Lung (tissue), 12 donors: ENCODE data around the gene HDAC4. TPM values are rescaled to one million over a fixed set of nuclear protein-coding genes. Genes with fewer than 3 reads are reported as not detected.
"Not testable (repeated sequence)": the region's sequence is repeated elsewhere in the genome, so short reads cannot be mapped to it uniquely, and the experiment has no call there.

Experiments used
- ATAC-seq: fragments of 200-7000 bp; cut with Tn5 transposase; one replicate; pipeline ENCODE4 v1.9.1; 2020; ENCODE audit warnings: moderate number of reproducible peaks; ENCODE audit not compliant: insufficient read depth, low FRiP score
- DNase-seq, 3 donors: peaks; one replicate each; pipeline ENCODE4 v3.0.0-alpha.2; 2013 to 2017
- H3K27ac ChIP-seq, 2 donors: one replicate each; pipeline ENCODE4 v1.5.1; 2013; ENCODE audit warnings: mild to moderate bottlenecking in 2 of 2, moderate library complexity in 2 of 2, control low read depth in 1 of 2, inconsistent platforms in 1 of 2, low read depth in 1 of 2, low read length in 1 of 2
- H3K27me3 ChIP-seq, 3 donors: one replicate each; pipeline ENCODE4 v1.5.1; 2013; ENCODE audit warnings: low read length in 2 of 3; ENCODE audit not compliant: control insufficient read depth in 3 of 3, insufficient read depth in 3 of 3
- H3K36me3 ChIP-seq, 4 donors: one replicate each; pipeline ENCODE4 v1.5.1; 2013; ENCODE audit warnings: low read length in 4 of 4, mild to moderate bottlenecking in 1 of 4, moderate library complexity in 1 of 4; ENCODE audit not compliant: control insufficient read depth in 4 of 4, insufficient read depth in 4 of 4
- H3K4me1 ChIP-seq, 5 donors: one replicate each; pipeline ENCODE4 v1.5.1; 2013; ENCODE audit warnings: low read length in 5 of 5, mild to moderate bottlenecking in 2 of 5, moderate library complexity in 1 of 5; ENCODE audit not compliant: control insufficient read depth in 5 of 5, insufficient read depth in 5 of 5
- H3K4me3 ChIP-seq: one replicate; pipeline ENCODE4 v1.5.1; 2013; ENCODE audit warnings: mild to moderate bottlenecking, control low read depth, moderate library complexity
- H3K9ac ChIP-seq, 2 donors: one replicate each; pipeline ENCODE4 v1.5.1; 2013; ENCODE audit warnings: low read length in 2 of 2, control low read depth in 1 of 2; ENCODE audit not compliant: insufficient read depth in 1 of 2
- H3K9me3 ChIP-seq, 4 donors: one replicate each; pipeline ENCODE4 v1.5.1; 2013; ENCODE audit warnings: low read length in 3 of 4, mild to moderate bottlenecking in 1 of 4, moderate library complexity in 1 of 4; ENCODE audit not compliant: control insufficient read depth in 4 of 4, insufficient read depth in 3 of 4
- WGBS, 2 donors: extraction: QIAGEN DNeasy Blood & Tissue Kit; methylation state at CpG; one replicate each; pipeline ENCODE4 v1.1.7; 2013; 5-methylcytosine and 5-hydroxymethylcytosine counted together
- polyA plus RNA-seq, 2 donors: library from polyadenylated mRNA; stranded (reverse); fragments of 200-250 nt; gene quantifications; one replicate each; pipeline ENCODE4 v1.2.1, GENCODE V29; 2013
- total RNA-seq, 2 donors: library from RNA; depleted of rRNA in 1 of 2; stranded (reverse); fragments of >200 nt in 1 of 2; gene quantifications; one replicate each; pipeline ENCODE4 v1.2.1, GENCODE V29; 2014 to 2021
- TF ChIP-seq, protein P1 (sequence below): IDR thresholded peaks from 2 replicates; pipeline ENCODE4 v1.5.1; 2012; ENCODE audit warnings: mild to moderate bottlenecking; ENCODE audit errors: control extremely low read depth, extremely low read depth
- donor health status: control.
- donor health status: control.
- donor health status: Bipolar disorder and iron deficiency.
- donor health status: healthy.
- donor health status: DM: yes; HTN: yes; CAD: no.

Gene HDAC4
- total and polyA plus RNA-seq, 4 donors = 6.9 to 47.7 (median 20.7) TPM

DNA sequence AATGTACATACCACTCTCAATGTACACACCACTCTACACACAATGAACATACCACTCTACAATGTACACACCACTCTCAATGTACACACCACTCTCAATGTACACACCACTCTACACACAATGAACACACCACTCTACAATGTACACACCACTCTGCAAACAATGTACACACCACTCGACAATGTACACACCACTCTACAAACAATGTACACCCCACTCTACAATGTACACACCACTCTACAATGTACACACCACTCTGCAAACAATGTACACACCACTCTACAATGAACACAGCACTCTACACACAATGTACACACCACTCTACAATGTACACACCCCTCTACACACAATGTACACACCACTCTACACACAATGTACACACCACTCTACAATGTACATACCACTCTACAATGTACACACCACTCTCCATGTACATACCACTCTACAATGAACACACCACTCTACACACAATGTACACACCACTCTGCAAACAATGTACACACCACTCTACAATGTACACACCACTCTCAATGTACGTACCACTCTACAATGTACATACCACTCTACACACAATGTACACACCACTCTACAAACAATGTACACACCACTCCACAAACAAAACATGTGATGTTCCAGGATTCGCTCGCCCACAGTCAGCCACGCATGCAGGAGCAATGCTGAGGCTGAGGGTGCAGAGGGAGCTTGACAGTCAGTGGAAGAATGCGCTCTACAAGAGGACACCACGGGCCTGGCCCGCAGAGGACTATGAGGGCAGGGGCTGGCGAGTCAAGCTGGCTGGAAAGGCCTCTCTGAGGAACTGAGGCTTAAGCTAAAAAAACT, 118.2 kb downstream of the HDAC4 start:
- DNase-seq (no peak), ATAC-seq (no peak)
- WGBS, 2 donors = 95 to 96% methylated on average over 9 of the region's 9 CpGs
- Histone ChIP-seq H3K4me3 (no peak overlapping the region), H3K36me3 (peaks cover 0 to 2% (median 0%) of the 10 kb centered on the region in 4 donors), H3K9ac (no peak overlapping the region), H3K27ac (no peak overlapping the region), H3K9me3 (no peaks in the 10 kb centered on the region), H3K27me3 (no peaks in the 10 kb centered on the region), H3K4me1 (peaks cover 3 to 30% (median 15%) of the 10 kb centered on the region in 5 donors)
- TF ChIP-seq, protein P1, sequence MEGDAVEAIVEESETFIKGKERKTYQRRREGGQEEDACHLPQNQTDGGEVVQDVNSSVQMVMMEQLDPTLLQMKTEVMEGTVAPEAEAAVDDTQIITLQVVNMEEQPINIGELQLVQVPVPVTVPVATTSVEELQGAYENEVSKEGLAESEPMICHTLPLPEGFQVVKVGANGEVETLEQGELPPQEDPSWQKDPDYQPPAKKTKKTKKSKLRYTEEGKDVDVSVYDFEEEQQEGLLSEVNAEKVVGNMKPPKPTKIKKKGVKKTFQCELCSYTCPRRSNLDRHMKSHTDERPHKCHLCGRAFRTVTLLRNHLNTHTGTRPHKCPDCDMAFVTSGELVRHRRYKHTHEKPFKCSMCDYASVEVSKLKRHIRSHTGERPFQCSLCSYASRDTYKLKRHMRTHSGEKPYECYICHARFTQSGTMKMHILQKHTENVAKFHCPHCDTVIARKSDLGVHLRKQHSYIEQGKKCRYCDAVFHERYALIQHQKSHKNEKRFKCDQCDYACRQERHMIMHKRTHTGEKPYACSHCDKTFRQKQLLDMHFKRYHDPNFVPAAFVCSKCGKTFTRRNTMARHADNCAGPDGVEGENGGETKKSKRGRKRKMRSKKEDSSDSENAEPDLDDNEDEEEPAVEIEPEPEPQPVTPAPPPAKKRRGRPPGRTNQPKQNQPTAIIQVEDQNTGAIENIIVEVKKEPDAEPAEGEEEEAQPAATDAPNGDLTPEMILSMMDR = no peak

DNA sequence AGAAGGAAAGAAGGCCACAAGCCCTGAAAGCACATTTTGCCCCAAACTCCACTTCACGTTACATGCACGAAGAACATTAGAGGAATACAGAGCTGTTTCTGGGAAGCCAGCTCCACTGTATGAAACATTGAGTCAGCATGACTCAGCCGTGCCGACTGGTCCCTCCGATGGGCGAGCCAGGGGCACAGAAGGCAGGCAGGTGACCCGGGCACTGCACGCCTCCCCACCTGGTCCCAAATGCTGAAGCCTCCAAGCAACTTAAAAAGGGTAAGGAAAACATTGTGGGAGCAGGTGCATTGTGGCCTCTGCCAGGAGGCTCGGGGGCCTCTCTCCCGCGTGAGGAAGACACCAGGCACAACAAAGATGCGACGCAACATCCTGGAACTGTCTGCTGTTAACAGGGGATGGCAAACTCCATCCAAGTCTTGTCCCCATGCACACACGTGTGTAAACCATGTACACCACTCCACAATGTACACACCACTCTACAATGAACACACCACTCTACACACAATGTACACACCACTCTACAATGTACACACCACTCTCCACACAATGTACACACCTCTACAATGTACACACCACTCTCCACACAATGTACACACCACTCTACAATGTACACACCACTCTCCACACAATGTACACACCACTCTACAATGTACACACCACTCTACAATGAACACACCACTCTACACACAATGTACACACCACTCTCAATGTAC, 120.4 kb downstream of the HDAC4 start:
- not testable (repeated sequence) for H3K36me3 ChIP-seq, H3K27me3 ChIP-seq, ATAC-seq, H3K9me3 ChIP-seq, H3K9ac ChIP-seq, H3K27ac ChIP-seq, DNase-seq, H3K4me3 ChIP-seq
- H3K4me1 ChIP-seq = peaks cover 3 to 32% (median 21%) of the 10 kb centered on the region in 5 donors
- 52 to 74% methylated on average over 14 of the region's 14 CpGs for WGBS, 2 donors

DNA sequence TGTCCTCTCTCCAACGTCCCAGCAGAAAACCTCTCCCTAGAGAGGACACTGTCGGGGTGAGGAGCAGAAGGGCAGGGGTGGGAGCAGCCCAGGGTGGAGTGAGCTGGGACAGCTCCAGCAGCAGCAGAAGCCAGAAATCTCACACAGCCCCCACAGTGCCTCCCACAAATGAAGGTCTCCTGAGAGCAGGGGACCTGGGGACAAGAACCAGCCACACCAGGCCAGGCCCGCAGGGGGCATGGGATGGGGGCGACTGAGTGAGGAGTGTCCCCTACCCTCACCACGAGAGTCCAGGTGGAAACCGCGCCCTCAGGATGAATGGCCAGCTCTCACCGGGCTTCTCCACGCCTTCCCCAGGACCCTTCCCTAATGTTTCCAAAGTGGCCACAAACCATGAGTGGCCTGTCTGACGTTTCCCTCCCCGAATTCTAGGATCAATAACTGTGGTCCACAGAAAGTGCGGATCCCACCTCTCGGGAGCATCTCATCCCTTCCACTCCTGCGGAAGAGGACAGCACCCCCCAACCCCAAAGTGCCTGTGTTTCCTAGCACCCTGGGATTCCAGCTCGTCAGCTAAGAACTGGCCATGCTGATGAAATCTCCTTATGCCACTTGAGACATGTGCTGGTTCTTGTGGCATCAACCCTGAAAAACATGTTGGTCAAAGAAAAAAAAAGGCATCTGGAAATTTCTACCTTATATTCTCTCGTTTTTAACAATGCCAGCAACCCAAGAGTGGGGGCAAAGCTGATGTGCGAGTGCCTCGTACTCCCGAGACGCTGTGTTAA, 121.1 kb downstream of the HDAC4 start:
- Histone ChIP-seq H3K4me1 (peaks cover 4 to 31% (median 14%) of the 10 kb centered on the region in 5 donors), H3K27me3 (no peaks in the 10 kb centered on the region), H3K4me3 (no peak overlapping the region), H3K36me3 (peaks cover 0 to 2% (median 0%) of the 10 kb centered on the region in 4 donors), H3K27ac (no peak overlapping the region), H3K9me3 (no peaks in the 10 kb centered on the region), H3K9ac (no peak overlapping the region)
- DNase-seq = peak in 1 of 3 donors; percentile 9
- TF ChIP-seq, protein P1 = no peak
- 85 to 91% methylated on average over 20 of the region's 20 CpGs for WGBS, 2 donors
- no peak for ATAC-seq
